ENCODE results near the gene HHATL. TPM values are rescaled to one million over a fixed set of nuclear protein-coding genes. Genes with fewer than 3 reads are reported as not detected.

HHATL gene
- total and polyA plus RNA-seq, 4 donors = 0.39 to 2.7 (median 0.62) TPM

DNA sequence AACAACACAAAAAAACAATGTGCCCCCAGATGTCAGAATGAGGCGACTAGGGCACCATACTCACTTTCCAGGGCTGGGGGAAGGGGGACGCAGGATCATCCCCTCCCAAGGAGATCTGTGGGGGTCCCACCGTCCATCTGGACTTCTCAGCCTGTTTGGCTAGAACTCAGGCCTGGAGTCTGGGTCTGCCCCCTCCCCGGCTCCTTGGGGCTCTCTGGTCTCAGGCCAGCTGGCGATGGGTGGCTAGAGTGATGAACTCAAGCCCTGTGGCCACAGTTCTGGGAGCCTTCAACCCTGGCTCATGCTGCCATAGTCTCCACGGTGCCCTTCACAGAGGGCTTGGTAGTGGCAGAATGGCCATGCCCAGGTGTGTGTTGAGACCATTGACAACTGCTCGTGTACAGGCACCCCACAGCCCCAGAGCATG lies 35.5 kb downstream of the HHATL start:
- H3K27me3 ChIP-seq (ENCODE audit: control insufficient read depth in 3 of 3, insufficient read depth in 3 of 3, low read length in 2 of 3) = no peaks in the 10 kb centered on the region
- H3K9ac ChIP-seq (ENCODE audit: insufficient read depth in 1 of 2, low read length in 2 of 2) = no peak overlapping the region
- peaks cover 0 to 7% (median 0%) of the 10 kb centered on the region in 5 donors for H3K4me1 ChIP-seq (ENCODE audit: control insufficient read depth in 5 of 5, insufficient read depth in 5 of 5, low read length in 5 of 5)
- DNase-seq = no peak
- ATAC-seq (ENCODE audit: insufficient read depth, low FRiP score) = no peak
- TF ChIP-seq, protein P1, sequence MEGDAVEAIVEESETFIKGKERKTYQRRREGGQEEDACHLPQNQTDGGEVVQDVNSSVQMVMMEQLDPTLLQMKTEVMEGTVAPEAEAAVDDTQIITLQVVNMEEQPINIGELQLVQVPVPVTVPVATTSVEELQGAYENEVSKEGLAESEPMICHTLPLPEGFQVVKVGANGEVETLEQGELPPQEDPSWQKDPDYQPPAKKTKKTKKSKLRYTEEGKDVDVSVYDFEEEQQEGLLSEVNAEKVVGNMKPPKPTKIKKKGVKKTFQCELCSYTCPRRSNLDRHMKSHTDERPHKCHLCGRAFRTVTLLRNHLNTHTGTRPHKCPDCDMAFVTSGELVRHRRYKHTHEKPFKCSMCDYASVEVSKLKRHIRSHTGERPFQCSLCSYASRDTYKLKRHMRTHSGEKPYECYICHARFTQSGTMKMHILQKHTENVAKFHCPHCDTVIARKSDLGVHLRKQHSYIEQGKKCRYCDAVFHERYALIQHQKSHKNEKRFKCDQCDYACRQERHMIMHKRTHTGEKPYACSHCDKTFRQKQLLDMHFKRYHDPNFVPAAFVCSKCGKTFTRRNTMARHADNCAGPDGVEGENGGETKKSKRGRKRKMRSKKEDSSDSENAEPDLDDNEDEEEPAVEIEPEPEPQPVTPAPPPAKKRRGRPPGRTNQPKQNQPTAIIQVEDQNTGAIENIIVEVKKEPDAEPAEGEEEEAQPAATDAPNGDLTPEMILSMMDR (IDR thresholded peaks at IDR 0.05; ENCODE audit: control extremely low read depth, extremely low read depth) = no peak
- WGBS, 2 donors = 70 to 84% methylated on average over 7 of the region's 7 CpGs
- no peaks in the 10 kb centered on the region for H3K36me3 ChIP-seq (ENCODE audit: control insufficient read depth in 4 of 4, insufficient read depth in 4 of 4, low read length in 4 of 4)
- peaks cover 0 to 6% (median 1%) of the 10 kb centered on the region in 4 donors for H3K9me3 ChIP-seq (ENCODE audit: control insufficient read depth in 4 of 4, insufficient read depth in 3 of 4, low read length in 3 of 4)
- peak overlapping the region in 1 of 2 donors; percentile 47 for H3K27ac ChIP-seq (ENCODE audit: low read depth in 1 of 2, low read length in 1 of 2)
- no peak overlapping the region for H3K4me3 ChIP-seq

DNA sequence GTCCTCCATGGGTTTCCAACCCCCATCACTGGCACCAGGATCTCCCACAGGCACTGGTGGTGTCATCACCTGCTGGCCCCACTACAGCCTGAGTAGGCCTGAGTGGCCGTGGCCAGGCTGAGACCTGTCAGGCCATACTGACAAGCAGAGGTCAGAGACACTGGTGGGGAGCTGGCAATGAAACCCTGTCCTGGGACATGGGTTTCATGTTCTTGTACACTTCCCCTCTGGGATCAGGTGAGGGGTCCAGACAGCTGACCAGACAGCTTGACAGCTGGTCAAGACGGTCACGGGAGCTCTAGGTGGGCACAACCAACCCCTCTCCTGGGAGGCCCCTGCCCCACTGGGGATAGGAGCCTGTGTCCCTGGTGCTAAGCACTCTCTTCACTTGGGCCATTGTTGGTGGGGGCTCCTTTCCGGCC lies 36.0 kb downstream of the HHATL start:
- TF ChIP-seq, protein P1 (IDR thresholded peaks at IDR 0.05; ENCODE audit: control extremely low read depth, extremely low read depth) = no peak
- Histone ChIP-seq H3K27ac (ENCODE audit: low read depth in 1 of 2, low read length in 1 of 2) (peak overlapping the region in 1 of 2 donors; percentile 47), H3K27me3 (ENCODE audit: control insufficient read depth in 3 of 3, insufficient read depth in 3 of 3, low read length in 2 of 3) (no peaks in the 10 kb centered on the region), H3K4me1 (ENCODE audit: control insufficient read depth in 5 of 5, insufficient read depth in 5 of 5, low read length in 5 of 5) (peaks cover 0 to 7% (median 0%) of the 10 kb centered on the region in 5 donors), H3K36me3 (ENCODE audit: control insufficient read depth in 4 of 4, insufficient read depth in 4 of 4, low read length in 4 of 4) (no peaks in the 10 kb centered on the region), H3K9ac (ENCODE audit: insufficient read depth in 1 of 2, low read length in 2 of 2) (no peak overlapping the region), H3K9me3 (ENCODE audit: control insufficient read depth in 4 of 4, insufficient read depth in 3 of 4, low read length in 3 of 4) (peaks cover 0 to 6% (median 1%) of the 10 kb centered on the region in 4 donors), H3K4me3 (no peak overlapping the region)
- DNase-seq = no peak
- no peak for ATAC-seq (ENCODE audit: insufficient read depth, low FRiP score)
- WGBS, 2 donors = 71 to 76% methylated on average over 4 of the region's 4 CpGs

DNA sequence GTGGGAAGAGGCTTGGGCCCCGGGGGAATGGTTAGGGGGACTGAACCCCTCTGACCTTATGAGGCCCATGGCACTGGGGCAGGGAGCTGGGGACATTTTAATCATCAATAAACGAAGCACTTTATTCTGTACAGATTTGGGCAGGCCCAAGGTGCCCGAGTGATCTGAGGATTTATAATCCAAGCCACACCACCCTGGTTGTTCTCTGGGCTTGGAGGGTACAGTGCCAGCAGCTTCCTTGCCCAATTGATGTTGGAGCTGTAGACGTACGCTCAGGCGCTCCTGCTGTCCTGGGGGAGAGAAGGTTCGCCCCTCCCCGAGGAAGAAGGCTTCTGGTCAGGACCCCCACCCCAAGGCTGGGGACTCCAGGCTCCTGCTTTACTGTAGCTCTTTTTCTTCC lies 36.6 kb downstream of the HHATL start:
- DNase-seq (peak in 1 of 3 donors; percentile 8), ATAC-seq (ENCODE audit: insufficient read depth, low FRiP score) (no peak)
- TF ChIP-seq, protein P1 (IDR thresholded peaks at IDR 0.05; ENCODE audit: control extremely low read depth, extremely low read depth) = no peak
- no peaks in the 10 kb centered on the region for H3K36me3 ChIP-seq (ENCODE audit: control insufficient read depth in 4 of 4, insufficient read depth in 4 of 4, low read length in 4 of 4)
- no peak overlapping the region for H3K9ac ChIP-seq (ENCODE audit: insufficient read depth in 1 of 2, low read length in 2 of 2)
- WGBS, 2 donors = 76 to 84% methylated on average over 8 of the region's 8 CpGs
- peaks cover 0 to 7% (median 0%) of the 10 kb centered on the region in 5 donors for H3K4me1 ChIP-seq (ENCODE audit: control insufficient read depth in 5 of 5, insufficient read depth in 5 of 5, low read length in 5 of 5)
- H3K27me3 ChIP-seq (ENCODE audit: control insufficient read depth in 3 of 3, insufficient read depth in 3 of 3, low read length in 2 of 3) = no peaks in the 10 kb centered on the region
- H3K4me3 ChIP-seq = no peak overlapping the region
- H3K27ac ChIP-seq (ENCODE audit: low read depth in 1 of 2, low read length in 1 of 2) = peak overlapping the region in 1 of 2 donors; percentile 47
- peaks cover 0 to 6% (median 1%) of the 10 kb centered on the region in 4 donors for H3K9me3 ChIP-seq (ENCODE audit: control insufficient read depth in 4 of 4, insufficient read depth in 3 of 4, low read length in 3 of 4)
